ELF-1 (cell line): ENCODE results near the gene PHGDH.
"Not testable (repeated sequence)": the region's sequence is repeated elsewhere in the genome, so short reads cannot be mapped to it uniquely, and the experiment has no call there.

Experiments
- DNase-seq: peaks from one replicate; pipeline ENCODE4 v3.0.0-alpha.2; 2016; ENCODE audit warnings: low read depth, low spot score

The PHGDH gene

DNA sequence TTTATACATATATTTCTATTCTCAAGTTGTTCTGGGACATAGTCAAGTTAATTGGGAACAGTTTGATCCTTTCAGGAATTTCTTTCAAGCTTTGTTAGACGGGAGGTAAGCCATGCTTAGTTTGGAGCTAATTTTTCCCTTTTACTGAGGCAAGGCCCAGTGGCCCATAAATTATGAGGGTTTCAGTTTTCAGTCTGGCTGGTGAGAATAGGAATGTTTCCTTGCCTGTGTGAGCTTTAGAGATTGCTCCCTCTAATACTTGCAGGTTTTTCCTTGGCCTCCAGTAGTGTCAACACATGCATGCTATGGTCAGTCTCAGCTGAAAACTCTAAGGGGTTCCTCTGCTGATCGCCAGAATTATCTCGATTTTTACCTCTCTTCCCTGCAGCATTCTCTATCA is 14.1 kb upstream of the PHGDH start:
- no peak for DNase-seq

DNA sequence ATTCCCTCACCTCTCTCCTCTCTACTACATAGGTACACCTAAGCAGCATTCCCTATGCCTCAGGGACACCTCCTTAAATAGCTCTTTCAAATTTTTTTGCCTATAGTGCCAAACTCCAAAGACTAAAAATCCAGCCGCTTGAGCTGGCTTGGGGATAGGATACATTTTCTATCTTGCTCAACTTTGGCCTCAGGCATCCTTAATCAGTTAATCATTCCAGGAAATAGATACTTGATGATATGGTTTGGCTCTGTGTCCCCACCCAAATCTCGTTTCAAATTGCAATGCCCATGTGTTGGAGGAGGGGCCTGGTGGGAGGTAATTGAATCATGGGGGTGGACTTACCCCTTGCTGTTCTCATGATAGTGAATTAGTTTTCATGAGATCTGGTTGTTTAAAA is 11.4 kb upstream of the PHGDH start:
- no peak for DNase-seq

DNA sequence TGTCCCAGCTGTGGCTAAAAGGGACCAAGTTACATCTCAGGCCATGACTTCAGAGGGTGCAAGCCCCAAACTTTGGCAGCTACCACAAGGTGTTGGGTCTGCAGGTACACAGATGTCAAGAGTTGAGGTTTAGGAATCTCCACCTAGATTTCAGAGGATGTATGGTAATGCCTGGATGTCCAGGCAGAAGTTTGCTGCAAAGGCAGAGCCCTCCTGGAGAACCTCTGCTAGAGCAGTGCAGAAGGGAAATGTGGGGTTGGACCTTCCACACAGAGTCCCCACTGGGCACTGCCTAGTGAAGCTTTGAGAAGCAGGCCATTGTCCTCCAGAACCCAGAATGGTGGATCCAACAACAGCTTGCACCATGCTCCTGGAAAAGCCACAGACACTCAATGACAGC is 10.1 kb upstream of the PHGDH start:
- DNase-seq = no peak

DNA sequence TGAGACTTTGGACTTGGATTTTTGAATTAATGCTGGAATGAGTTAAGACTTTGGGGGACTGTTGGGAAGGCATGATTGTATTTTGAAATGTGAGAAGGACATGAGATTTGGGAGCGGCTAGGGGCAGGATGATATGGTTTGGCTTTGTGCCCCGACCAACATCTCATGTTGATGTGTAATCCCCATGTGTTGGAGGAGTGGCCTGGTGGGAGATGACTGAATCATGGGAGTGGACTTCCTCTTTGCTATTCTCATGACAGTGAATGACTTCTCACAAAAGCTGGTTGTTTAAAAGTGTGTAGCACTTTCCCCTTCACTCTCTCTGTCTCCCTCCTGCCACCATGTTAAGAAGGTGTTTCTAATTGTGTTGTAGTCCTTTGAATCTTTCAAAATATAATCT is 9.3 kb upstream of the PHGDH start:
- no peak for DNase-seq

DNA sequence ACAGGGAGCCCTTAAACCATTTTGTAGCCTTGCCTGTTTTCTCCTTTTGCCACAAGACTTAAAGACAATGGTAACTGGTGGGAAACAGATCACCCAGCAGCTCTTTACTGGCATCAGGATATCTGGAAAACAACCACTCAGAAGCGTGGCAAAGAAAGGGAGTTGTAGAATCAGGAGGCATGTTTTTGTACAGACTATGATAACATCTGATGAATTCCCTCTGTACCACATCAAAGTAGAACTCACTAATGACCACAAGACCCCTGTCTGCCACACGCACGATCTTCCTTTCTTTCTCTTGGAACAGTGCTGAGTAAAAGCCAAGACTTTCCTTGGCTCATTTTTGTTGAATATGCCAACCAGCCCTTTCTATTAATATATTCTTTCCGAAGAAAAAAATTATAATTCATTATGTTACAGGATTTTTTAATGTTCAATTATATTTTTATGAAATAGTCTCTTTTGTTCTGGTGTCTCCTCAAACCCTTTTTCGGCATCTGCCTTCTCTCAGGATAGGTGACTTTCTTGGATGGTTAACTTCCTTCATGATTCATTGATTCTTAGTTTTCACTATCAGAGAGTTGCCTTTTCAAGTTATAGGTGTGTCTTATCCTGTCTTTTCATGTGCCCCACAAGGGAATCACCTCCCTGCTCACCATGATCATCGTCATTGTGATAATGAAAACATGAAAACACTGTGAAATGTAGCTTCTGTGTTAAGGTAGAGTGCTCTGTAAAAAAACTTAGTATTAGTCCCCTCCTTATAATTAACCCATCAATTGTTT is 7.9 kb upstream of the PHGDH start:
- no peak for DNase-seq

DNA sequence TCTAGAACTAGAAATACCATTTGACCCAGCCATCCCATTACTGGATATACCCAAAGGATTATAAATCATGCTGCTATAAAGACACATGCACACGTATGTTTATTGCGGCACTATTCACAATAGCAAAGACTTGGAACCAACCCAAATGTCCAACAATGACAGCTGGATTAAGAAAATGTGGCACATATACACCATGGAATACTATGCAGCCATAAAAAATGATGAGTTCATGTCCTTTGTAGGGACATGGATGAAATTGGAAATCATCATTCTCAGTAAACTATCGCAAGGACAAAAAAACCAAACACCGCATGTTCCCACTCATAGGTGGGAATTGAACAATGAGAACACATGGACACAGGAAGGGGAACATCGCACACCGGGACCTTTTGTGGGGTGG is 5.1 kb upstream of the PHGDH start:
- not testable (repeated sequence) for DNase-seq

DNA sequence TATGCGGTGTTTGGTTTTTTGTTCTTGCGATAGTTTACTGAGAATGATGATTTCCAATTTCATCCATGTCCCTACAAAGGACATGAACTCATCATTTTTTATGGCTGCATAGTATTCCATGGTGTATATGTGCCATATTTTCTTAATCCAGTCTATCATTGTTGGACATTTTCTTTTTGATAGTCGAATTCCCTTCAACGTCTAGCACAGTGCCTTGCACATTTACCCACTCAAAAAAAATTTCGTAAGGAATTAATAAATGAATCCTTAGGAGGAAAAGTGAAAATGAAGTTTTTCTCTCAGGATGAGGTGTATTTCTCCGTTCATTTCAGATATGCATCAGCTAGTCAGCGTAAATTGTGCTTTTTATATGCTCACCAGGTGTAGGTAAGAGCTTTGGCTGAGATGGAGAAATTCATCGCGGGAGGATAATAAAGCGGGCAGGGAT is 354 bp upstream of the PHGDH start:
- not testable (repeated sequence) for DNase-seq

DNA sequence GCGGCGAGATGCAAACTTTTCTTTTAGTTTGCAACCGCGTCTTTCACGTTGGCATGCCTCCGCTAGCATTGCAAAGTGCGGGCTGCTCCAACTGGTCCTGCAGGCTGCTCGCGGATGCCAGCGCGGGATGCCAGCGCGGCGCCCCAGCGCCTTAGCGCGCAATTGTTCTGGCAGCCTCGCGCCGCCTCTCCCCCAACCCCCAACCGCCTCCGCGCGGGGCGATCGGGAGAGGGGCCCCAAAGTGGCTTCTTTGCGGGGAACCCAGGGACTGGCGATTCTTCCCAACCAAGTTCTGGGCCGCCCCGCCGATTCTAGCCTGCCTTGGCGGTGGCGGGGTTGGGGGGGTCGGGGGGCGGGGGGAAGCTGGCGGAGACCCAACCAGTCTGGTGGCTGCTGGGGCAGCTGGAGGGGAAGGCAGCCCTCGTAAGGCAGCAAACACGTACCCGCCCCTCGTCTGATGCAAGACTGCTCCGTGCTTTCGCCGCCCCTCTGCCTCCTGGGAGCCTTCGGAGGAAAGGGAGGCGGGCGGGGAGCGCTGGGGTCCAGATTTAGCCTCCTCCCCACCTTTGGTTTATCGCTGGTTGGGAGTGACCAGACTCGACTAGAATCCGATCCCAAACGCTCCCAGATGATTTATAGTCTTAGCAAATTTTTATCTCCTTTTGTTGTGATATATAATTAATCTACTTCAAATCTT is 756 bp downstream of the PHGDH start:
- peak; percentile 89 for DNase-seq

DNA sequence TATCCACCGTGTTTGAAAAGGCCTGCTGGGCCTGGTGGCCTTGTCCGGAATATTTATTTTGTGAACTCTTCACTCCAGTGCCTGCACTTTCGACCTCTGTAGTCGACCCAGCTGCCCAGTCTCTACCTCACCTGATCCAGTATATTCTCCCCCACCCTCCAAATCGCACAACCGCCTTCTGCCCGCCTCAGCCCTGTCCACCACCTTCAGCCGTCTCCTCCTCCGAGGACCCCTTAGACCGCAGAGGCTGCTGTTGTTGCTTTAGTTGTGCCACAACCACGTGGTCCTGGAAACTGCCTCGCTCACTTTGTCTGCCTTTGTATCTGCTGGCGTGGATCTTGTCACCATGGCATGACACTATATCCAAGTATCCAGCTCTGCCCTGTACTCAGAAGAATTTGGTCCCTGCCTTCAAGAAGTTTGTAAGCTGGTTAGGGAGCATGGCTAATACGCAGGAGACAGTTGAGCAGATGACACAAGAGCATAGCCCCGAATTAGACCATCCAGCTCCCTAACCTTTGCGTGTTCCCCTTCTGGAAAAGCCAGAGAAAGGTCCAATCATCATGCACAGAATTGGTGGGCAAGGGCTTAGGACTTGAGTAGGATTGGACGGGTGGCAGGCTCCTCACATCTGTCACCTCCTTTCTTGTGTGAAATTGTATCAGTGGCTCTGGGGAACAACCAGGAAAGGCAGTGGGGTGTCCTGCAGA is 1.5 kb downstream of the PHGDH start:
- DNase-seq = peak; percentile 57

DNA sequence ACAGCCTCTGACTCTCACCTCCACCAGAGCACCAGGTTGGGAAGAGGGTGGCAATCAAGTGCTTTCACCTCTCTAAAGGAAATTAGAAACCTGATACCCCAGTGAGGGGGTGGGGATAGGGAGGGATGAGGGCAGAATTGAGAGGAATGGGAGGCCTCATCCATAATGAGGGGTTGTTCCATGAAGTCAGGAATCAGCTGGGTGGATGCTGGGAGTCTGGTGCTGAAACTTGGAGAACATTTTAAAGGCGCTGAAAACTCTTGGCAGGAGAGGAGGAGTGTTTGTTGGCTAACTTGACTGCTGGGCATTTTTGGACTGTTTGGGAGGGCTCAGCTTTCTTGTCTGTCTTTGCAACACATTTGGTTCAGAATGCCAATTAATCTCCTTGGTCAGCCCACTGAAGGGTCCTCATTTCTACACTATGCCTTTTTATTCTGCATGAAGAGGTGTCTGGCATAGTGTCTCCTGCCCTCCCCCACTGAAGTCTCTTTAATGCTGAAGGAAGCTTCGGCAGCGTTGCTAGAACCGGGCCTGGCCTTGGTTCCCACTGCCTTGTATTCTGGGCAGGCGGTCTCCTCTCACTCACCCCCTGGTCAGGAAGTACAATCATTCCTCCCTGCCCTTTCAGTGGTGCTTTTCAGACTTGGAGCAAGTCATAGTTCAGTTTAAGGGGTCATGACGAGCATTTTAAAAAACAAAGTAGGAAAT is 2.2 kb downstream of the PHGDH start:
- peak; percentile 68 for DNase-seq

DNA sequence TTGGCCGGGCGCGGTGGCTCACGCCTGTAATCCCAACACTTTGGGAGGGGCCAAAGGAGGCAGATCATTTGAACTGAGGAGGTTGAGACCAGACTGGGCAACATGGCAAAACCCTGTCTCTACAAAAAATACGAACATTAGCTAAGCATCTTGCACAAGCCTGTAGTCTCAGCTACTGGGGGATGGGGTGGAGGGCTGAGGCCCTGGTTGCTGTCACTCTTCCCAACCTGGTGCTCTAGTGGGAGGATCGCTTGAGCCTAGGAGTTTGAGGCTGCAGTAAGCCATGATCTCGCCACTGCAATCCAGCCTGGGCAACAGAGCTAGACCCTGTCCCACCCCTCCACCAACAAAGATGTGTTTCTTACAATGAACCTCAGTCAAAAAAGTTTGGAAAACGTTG is 2.8 kb downstream of the PHGDH start:
- DNase-seq = peak; percentile 50

DNA sequence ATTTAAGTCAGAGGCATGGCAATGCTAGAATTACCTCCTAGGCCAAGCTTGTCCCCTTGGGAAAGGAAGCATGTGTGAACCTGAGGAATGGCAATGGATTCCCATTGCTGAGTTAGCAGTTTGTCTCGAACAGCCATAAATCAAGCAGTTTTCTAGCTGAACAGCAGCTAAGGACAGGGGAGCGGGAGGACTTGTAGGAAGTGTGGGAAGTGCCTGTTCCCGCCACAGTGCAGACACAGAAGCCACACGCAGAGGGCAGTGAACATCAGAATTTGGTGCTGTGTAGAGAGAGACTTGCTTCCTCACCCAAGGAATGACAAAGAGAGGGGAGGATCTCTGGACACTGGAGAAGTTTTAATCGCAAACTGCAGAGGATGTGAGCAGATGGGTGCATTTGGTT is 3.8 kb downstream of the PHGDH start:
- DNase-seq = peak; percentile 59

DNA sequence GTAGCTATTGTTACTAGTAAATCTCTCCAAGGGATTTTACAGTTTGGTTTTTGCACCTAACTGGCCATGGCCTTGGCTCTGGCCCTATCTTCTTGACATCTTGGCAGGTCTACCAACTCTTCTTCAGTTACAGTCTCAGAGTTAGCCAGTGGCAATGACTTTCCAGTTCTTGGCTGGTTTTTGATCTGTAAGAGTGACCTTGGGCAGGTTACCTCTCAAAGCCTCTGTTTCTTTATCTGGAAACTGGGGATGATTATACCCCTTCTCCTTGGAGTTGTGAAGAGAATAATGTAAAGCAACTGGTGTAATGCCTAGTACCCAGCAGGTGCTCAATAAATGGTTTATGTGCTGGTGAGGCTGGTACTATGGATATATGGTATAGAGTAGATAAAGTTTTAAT is 6.7 kb downstream of the PHGDH start:
- DNase-seq = no peak

DNA sequence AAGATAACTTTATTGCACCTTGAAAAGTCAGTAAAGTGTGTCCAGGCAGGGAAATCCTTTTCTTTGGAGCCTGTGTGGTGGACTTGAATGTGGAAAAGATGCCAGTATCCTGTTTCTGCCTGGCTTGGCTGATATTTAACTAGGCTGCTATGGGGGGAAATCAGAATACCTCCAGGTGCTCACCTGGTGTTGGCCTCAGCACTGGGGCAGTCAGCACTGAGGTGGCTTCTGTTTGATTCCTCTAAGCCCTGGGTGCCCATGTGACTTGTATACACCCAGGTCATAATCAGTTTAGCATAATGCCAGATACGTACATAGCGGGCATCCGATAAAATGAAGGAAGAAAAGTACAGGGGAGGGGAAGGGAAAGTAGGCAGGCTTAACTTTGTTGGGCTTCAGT is 7.2 kb downstream of the PHGDH start:
- no peak for DNase-seq

DNA sequence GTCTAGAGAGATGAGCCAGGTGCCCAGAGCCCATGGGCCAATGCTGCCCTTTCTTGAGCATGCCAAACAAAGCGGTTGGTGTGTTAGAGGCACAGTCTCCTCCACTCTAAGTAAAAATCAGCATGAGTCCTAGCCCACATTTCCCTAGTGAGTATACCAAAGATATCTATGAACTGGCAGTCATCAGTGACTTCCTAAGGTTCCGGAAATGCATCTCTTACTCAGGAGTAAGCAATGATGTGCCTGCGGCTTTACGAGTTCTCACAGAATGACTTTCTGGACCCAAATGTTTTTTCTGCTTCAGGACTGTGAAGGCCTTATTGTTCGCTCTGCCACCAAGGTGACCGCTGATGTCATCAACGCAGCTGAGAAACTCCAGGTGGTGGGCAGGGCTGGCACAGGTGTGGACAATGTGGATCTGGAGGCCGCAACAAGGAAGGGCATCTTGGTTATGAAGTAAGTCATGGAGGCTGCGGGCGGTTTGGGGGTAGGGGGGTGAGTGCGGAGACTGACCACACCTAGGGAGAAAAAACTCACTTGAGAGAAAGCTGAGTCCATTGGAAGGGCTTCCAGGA is 9.2 kb downstream of the PHGDH start:
- DNase-seq = no peak

DNA sequence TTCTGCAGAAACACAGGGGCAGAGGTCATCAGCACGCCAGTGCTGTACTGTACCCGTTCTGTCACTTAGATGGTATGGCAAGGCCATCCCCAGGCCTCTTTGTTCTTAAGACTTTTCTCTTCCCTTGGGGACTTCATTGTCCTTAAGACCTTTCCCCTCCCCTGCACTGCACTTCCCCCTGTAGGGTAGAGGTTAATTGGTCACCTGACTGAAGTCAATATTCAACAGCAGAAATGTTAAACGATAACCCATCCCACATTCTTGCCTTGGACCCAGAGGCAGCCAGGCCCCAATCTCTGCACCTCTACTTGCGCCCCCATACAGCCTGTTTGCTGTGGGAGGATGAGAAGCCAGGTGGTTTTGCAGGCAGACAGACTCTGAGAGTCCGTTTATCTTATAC is 10.2 kb downstream of the PHGDH start:
- no peak for DNase-seq

DNA sequence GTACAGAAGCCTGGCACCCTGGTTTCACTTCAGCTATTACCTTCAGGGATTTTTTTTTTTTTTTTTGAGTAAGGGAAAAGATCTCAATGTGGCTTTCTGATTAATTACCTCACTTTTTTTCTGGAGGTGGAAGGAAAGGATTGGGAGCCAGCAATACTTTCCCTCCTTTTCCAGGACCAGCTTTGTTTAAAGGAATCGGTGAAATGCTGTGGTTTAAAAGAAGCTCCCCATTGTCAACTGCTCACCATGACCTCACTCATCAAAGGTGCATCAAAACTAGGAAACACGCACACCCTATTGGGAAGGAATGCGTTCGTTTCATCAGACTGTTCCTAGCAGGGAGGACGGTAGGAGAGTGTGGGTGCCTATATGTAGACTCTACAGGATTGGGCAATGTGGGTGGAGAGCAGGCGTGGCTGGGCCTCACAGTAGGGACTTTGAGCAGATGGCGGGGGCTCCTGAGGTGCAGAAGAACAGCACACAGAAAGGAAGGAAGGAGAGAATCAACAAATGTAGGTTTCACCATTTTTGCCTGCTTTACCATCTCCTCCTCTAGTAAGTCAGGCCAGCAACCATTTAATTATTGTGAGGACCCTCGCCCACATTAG is 13.0 kb downstream of the PHGDH start:
- no peak for DNase-seq

DNA sequence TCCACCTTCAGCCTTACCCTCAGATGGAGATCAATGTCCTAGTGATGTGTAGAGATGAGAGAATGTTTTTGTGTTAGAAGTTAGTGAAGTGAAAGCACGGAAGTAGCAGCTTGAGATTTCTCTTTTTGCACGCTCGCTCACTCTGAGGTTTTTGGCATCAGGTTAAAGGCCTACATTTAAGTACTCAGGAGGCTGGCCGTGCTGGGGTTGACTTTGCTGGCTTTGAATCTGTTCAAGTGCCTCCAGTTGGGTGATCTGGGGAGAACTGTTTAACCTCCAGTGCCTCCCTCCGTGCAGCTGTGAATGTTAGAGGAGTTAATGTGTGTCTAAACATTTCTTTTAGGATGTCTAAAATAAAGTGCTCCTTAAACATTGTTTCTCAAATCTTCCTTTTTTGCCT is 13.9 kb downstream of the PHGDH start:
- DNase-seq = no peak

DNA sequence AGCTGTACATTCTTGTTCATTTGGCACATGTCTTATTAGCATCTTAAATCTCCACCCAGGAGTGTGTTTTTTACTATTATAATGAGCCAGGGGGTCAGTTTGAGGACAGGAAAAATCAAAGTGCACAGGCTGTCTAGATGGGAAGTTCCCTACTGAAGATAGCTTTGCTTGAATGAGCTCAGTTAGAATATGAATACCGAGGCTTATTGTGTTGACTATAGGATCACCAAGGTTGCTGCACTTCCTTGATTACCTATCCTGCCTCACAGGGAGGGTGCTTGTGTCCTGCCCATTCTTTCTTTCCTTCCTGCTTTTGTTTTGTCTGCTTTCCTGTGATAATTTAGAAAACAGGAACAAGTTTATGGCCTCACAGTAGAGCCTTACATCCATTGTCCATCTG is 16.3 kb downstream of the PHGDH start:
- DNase-seq = no peak

DNA sequence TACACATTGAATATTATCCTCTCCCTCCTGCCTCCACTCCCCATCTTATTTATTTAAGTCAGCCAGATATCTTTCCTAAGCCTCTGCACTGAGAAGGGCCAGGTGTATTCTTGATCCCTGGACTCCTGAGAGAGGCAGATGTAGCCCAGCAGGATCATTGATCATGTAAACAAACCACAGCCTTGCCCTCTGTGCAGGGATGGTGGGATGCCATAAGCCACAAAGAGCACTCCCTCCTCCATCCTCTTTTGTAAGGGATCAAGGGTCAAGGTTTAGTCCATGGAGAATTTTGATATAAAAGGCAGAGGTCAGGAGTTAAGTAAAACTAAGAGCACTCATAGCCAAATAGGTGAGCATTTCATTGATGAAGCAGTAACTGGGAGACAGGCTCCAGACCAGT is 17.3 kb downstream of the PHGDH start:
- no peak for DNase-seq

DNA sequence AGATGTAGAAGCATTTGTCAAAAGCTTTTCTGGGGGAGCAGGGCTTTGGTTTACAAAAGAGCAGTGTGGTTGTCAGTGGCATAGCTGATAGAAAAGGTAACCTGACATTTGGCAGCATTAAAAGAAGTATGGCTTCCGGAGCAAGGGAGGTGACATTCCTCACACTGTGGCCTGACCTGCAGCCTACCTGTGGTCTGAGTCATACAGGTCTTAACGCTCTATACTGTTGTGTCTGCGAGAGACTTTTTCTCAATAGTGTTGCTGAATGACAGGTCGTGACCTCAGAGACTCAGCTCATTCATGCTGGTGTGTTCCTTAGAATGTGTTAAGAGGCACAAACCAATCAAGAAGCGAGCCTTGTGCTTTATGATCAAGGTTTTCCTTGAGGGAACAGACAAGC is 19.3 kb downstream of the PHGDH start:
- DNase-seq = no peak
